Suprapubic skin (tissue), 4 donors: ENCODE measurements around the gene NFATC2. TPM values are rescaled to one million over a fixed set of nuclear protein-coding genes. Genes with fewer than 3 reads are reported as not detected.

Experiments used
- DNase-seq, 2 donors: peaks; one replicate each; pipeline ENCODE4 v3.0.0-alpha.2; 2019; ENCODE audit warnings: low spot score in 2 of 2
- H3K27ac ChIP-seq: fragments of 200-600 bp; sonication (generic); one replicate; pipeline ENCODE4 v1.5.1; 2019
- H3K27me3 ChIP-seq: fragments of 200-600 bp; sonication (generic); one replicate; pipeline ENCODE4 v1.5.1; 2019
- H3K36me3 ChIP-seq: fragments of 200-600 bp; sonication (generic); one replicate; pipeline ENCODE4 v1.5.1; 2019
- H3K4me1 ChIP-seq: fragments of 200-600 bp; sonication (generic); one replicate; pipeline ENCODE4 v1.5.1; 2019
- H3K4me3 ChIP-seq: fragments of 200-600 bp; sonication (generic); one replicate; pipeline ENCODE4 v1.5.1; 2019; ENCODE audit warnings: mild to moderate bottlenecking
- H3K9me3 ChIP-seq: fragments of 200-600 bp; sonication (generic); one replicate; pipeline ENCODE4 v1.5.1; 2019
- CTCF ChIP-seq, 2 donors: fragments of 200-600 bp in 1 of 2; fragments of 450-650 bp in 1 of 2; sonication (generic) in 1 of 2; IDR thresholded peaks; one replicate each; pipeline ENCODE4 v1.5.1; 2016 to 2019; ENCODE audit warnings: antibody characterized with exemption in 2 of 2, mild to moderate bottlenecking in 1 of 2, moderate library complexity in 1 of 2
- EP300 ChIP-seq: sonication (generic); formaldehyde crosslinking; IDR thresholded peaks from one replicate; pipeline ENCODE4 v1.6.1; 2017; ENCODE audit warnings: antibody characterized with exemption
- POLR2A ChIP-seq, 2 donors: fragments of 450-650 bp; IDR thresholded peaks; one replicate each; pipeline ENCODE4 v1.6.1; 2017; ENCODE audit warnings: antibody characterized with exemption in 2 of 2, mild to moderate bottlenecking in 2 of 2, moderate library complexity in 2 of 2
- POLR2AphosphoS5 ChIP-seq, 3 donors: sonication (generic); formaldehyde crosslinking; IDR thresholded peaks; one replicate each; pipeline ENCODE4 v1.6.1; 2017; ENCODE audit warnings: antibody characterized with exemption in 3 of 3
- WGBS: methylation state at CpG from one replicate; pipeline ENCODE4 v1.1.5; 2018; 5-methylcytosine and 5-hydroxymethylcytosine counted together
- total RNA-seq, 4 donors: library from RNA; depleted of rRNA; stranded (reverse); fragments of >200 nt; gene quantifications; one replicate each; pipeline ENCODE4 v1.1.0, GENCODE V29; 2016

Gene NFATC2
- total RNA-seq, 4 donors from 2014 or later = 5.4 to 15.7 (median 8.4) TPM

DNA sequence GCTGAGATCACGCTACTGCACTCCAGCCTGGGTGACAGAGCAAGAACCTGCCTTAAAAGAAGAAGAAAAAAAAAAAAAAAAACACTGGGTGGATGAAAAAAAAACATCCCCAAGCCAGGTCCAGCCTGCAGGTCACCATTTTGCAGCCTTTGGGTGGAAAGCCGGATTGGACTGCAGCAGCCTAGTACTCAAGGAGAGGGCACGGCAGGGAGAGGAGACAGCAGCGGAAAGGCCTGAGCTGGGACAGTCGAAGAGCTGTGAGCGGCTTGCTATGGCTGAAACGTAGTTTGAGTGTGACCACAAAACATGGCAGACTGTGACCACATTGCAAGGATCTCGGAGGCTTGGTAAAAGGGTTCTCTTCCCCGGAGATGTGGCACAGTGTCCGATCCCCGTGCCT lies 173.0 kb downstream of the NFATC2 start:
- Histone ChIP-seq H3K36me3 (no peaks in the 10 kb centered on the region), H3K9me3 (no peaks in the 10 kb centered on the region), H3K4me3 (no peak overlapping the region), H3K27ac (no peak overlapping the region), H3K27me3 (no peaks in the 10 kb centered on the region), H3K4me1 (peaks cover 17% of the 10 kb centered on the region)
- TF ChIP-seq CTCF (IDR thresholded peaks at IDR 0.05) = no peak
- TF ChIP-seq POLR2AphosphoS5 (IDR thresholded peaks at IDR 0.05) = no peak
- TF ChIP-seq POLR2A (IDR thresholded peaks at IDR 0.05) = no peak
- no peak for TF ChIP-seq EP300
- DNase-seq = peak in 1 of 2 donors; percentile 19
- WGBS = 91% methylated on average over 11 of the region's 11 CpGs

- no peak overlapping the region for H3K4me3 ChIP-seq
- 87% methylated on average over 13 of the region's 13 CpGs for WGBS
Observed at GRCh38 chr20:51368461-51369211, 173.9 kb downstream of the NFATC2 start.

DNA sequence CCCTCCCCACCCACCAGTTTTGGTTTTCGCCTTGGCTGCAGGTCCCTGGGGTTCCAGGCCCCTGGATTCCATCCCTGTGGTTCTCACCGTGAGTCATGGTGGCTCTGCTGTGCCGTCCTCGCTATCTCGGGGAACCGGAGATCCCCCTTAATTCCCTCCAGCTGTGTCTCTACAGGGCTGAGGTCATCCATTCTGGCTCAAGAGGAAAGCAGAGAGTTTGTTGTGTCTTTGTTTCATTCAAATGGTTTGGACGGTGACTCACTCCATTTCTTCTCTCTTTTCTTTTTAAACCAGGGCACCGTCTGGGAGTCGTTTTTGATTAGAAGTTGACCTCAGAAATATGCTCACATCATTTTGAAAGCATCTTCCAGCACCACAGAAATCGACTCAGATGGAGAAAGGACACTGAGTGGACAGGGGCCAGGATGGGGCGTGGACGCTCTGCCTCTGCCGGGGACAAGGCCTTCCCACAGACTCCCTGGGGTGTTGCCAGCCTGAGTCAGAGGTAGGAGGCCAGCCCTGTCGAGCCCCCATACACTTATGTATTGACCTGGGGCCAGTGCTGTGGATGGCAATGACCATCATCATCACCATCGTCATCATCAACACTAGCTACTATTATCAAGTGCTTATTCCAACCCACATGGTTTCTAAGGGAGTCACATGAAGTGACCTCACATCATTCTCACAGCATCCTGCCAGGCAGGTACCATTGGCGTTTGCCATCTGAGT lies 176.2 kb downstream of the NFATC2 start:
- TF ChIP-seq POLR2AphosphoS5 (IDR thresholded peaks at IDR 0.05) (peak in 1 of 3 donors; percentile 13), POLR2A (IDR thresholded peaks at IDR 0.05) (no peak), EP300 (no peak), CTCF (IDR thresholded peaks at IDR 0.05) (no peak)
- Histone ChIP-seq H3K4me3 (no peak overlapping the region), H3K27ac (peak overlapping the region; percentile 74), H3K4me1 (peaks cover 4% of the 10 kb centered on the region), H3K27me3 (no peaks in the 10 kb centered on the region), H3K9me3 (no peaks in the 10 kb centered on the region), H3K36me3 (no peaks in the 10 kb centered on the region)
- WGBS = 48% methylated on average over 16 of the region's 16 CpGs
- DNase-seq = peak; percentile 85 to 91

More at GRCh38 chr20:51368461-51369211, 173.9 kb downstream of the NFATC2 start:
- no peaks in the 10 kb centered on the region for H3K27me3 ChIP-seq
- peak in 1 of 2 donors; percentile 47 for DNase-seq
- H3K27ac ChIP-seq = no peak overlapping the region
- TF ChIP-seq POLR2A (IDR thresholded peaks at IDR 0.05) (no peak), CTCF (IDR thresholded peaks at IDR 0.05) (no peak), EP300 (no peak), POLR2AphosphoS5 (IDR thresholded peaks at IDR 0.05) (no peak)
- H3K36me3 ChIP-seq = no peaks in the 10 kb centered on the region
- H3K9me3 ChIP-seq = no peaks in the 10 kb centered on the region
- H3K4me1 ChIP-seq = peaks cover 8% of the 10 kb centered on the region

- Histone ChIP-seq H3K27ac (peak overlapping the region; percentile 74), H3K4me3 (no peak overlapping the region), H3K9me3 (no peaks in the 10 kb centered on the region), H3K4me1 (peaks cover 4% of the 10 kb centered on the region), H3K27me3 (no peaks in the 10 kb centered on the region), H3K36me3 (no peaks in the 10 kb centered on the region)
- DNase-seq = peak in 1 of 2 donors; percentile 39
- WGBS = 64% methylated on average over 2 of the region's 3 CpGs
- TF ChIP-seq EP300 = no peak
- TF ChIP-seq POLR2AphosphoS5 (IDR thresholded peaks at IDR 0.05) = no peak
Observed at GRCh38 chr20:51365670-51366069, 176.8 kb downstream of the NFATC2 start.

- no peak overlapping the region for H3K4me3 ChIP-seq
- H3K27me3 ChIP-seq = no peaks in the 10 kb centered on the region
- no peaks in the 10 kb centered on the region for H3K9me3 ChIP-seq
- no peaks in the 10 kb centered on the region for H3K36me3 ChIP-seq
- H3K27ac ChIP-seq = no peak overlapping the region
- DNase-seq = no peak
- TF ChIP-seq EP300 = no peak
- TF ChIP-seq POLR2A (IDR thresholded peaks at IDR 0.05) = no peak
- no peak for TF ChIP-seq POLR2AphosphoS5 (IDR thresholded peaks at IDR 0.05)
- no peak for TF ChIP-seq CTCF (IDR thresholded peaks at IDR 0.05)
- peaks cover 4% of the 10 kb centered on the region for H3K4me1 ChIP-seq
Observed at GRCh38 chr20:51363813-51364212, 178.7 kb downstream of the NFATC2 start.
